Erythroblast (primary cell): ENCODE results near the gene SH2D3C.

Experiments used
- GATA1 ChIP-seq: IDR thresholded peaks from 2 replicates; pipeline ENCODE4 v1.6.1; 2011; ENCODE audit warnings: low read depth, mild to moderate bottlenecking, control low read depth, low read length, moderate library complexity
- POLR2A ChIP-seq: IDR thresholded peaks from 2 replicates; pipeline ENCODE4 v1.6.1; 2011; ENCODE audit warnings: mild to moderate bottlenecking, low read length

DNA sequence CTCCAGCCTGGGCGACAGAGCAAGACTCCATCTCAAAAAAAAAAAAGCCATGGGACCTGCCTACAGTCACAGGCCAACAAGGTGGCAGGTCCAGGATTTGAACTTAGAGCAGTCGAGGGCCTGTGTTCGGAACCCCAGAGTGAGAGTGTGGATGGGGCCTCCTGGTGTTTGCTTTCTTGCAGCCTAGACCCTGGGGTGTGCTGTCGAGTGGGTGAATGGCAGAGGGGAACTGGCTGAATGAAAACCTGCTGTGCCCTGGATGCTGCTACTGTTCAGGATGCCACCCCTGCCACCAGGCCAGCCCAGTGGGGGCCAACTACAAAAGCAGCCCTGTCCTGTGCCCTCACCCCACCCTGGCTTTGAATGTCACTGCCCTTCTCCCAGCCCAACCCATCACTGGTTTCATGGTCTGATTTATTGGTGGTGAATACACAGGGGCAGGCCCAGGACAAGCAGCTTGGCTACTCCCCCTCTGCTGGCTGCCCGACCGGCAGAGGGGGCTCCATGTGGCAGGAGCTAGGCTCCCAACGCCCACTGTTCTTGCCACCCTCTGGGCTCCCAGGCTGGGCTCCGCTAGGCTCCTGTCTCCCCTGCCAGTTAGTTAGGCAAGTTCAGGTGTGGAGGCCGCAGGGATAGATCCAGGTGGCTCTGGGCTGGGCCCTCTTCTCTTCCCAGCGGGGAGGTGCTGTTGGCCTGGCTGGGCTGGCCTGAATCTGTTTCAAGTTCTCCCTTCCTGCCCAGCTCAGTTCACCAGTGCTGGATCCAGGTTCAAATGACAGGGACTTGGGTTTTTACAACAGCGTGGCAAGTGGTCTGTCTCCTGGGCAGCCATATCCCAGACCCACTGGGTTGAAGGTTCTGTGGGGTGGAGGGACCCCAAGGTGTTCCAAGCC, 36.4 kb upstream of the SH2D3C start:
- no peak for TF ChIP-seq POLR2A
- no peak for TF ChIP-seq GATA1
